Activated naive CD4-positive, alpha-beta T cell treated with anti-CD3 and anti-CD28 coated beads for 36 hours (primary cell): Measurements from ENCODE around the gene EFCAB9. TPM values are rescaled to one million over a fixed set of nuclear protein-coding genes. Genes with fewer than 3 reads are reported as not detected.
A peak's percentile ranks its signal among the peaks of the same experiment; 100 is the strongest.

Experiments
- CTCF ChIA-PET: fragments of 350-600 bp; sonication (Branson Sonifier 250); formaldehyde crosslinking; loops from one replicate; lab custom pipeline; 2021; ENCODE audit warnings: antibody characterized with exemption; lab: Charles Lee
- DNase-seq: peaks from one replicate; pipeline ENCODE4 v3.0.0-alpha.2; 2020
- H3K27ac Mint-ChIP-seq: one replicate; pipeline ENCODE4 v1.8.0; 2021; ENCODE audit warnings: mild to moderate bottlenecking, mixed read lengths
- H3K27me3 Mint-ChIP-seq: one replicate; pipeline ENCODE4 v1.8.0; 2021; ENCODE audit warnings: low read depth, mixed read lengths
- H3K36me3 Mint-ChIP-seq: one replicate; pipeline ENCODE4 v1.8.0; 2021; ENCODE audit warnings: low read depth, mixed read lengths
- H3K4me1 Mint-ChIP-seq: one replicate; pipeline ENCODE4 v1.8.0; 2021; ENCODE audit warnings: low read depth, mixed read lengths
- H3K4me3 Mint-ChIP-seq: one replicate; pipeline ENCODE4 v1.8.0; 2021; ENCODE audit warnings: mild to moderate bottlenecking, moderate library complexity, mixed read lengths
- H3K9me3 Mint-ChIP-seq: one replicate; pipeline ENCODE4 v1.8.0; 2021; ENCODE audit warnings: mixed read lengths
- intact Hi-C: fragments of 100-400 bp; cut with micrococcal nuclease; formaldehyde crosslinking; loops from one replicate; pipeline ENCODE4 v1.15.1; 2023
- total RNA-seq, 2 experiments: library from RNA; stranded (reverse); gene quantifications; one replicate each; pipeline ENCODE4 v1.2.3, GENCODE V29; 2021

The EFCAB9 gene
- total RNA-seq, 2 experiments from 2014 or later, result not detected

GRCh38 chr5:172178991-172179989 lies 14.7 kb upstream of the EFCAB9 start:
- peak overlapping the region; percentile 94 for H3K27ac Mint-ChIP-seq
- H3K36me3 Mint-ChIP-seq, result peaks cover 17% of the 10 kb centered on the region
- H3K9me3 Mint-ChIP-seq, result no peaks in the 10 kb centered on the region
- peaks cover 92% of the 10 kb centered on the region for H3K4me1 Mint-ChIP-seq
- CTCF ChIA-PET, result interaction anchor here (0.6 to 3.4 kb wide), 7 partner anchors 8 to 69 kb away, joined by 3 to 15 read pairs (median 4); partner anchors contain the start of gene STK10
- no peaks in the 10 kb centered on the region for H3K27me3 Mint-ChIP-seq
- intact Hi-C loops, result loop anchor here (1.0 to 10.0 kb wide), 5 partner anchors 8 to 1884 kb away; partner anchors contain the start of gene LCP2
- H3K4me3 Mint-ChIP-seq, result peak overlapping the region; percentile 70
- DNase-seq, result peak; percentile 81

GRCh38 chr5:172180936-172181335 lies 13.0 kb upstream of the EFCAB9 start:
- no peaks in the 10 kb centered on the region for H3K27me3 Mint-ChIP-seq
- peak overlapping the region; percentile 94 for H3K27ac Mint-ChIP-seq
- H3K9me3 Mint-ChIP-seq, result no peaks in the 10 kb centered on the region
- H3K4me1 Mint-ChIP-seq, result peaks cover 97% of the 10 kb centered on the region
- intact Hi-C loops, result no loop called here
- CTCF ChIA-PET, result interaction anchor here (0.6 to 0.7 kb wide), 2 partner anchors 30 to 106 kb away, joined by 3 read pairs; no protein-coding TSS in a partner anchor
- peaks cover 21% of the 10 kb centered on the region for H3K36me3 Mint-ChIP-seq
- peak overlapping the region; percentile 64 for H3K4me3 Mint-ChIP-seq
- DNase-seq, result peak; percentile 56

GRCh38 chr5:172182291-172182690 lies 11.7 kb upstream of the EFCAB9 start:
- H3K4me1 Mint-ChIP-seq, result peaks cover 90% of the 10 kb centered on the region
- no peaks in the 10 kb centered on the region for H3K9me3 Mint-ChIP-seq
- H3K27ac Mint-ChIP-seq, result peak overlapping the region; percentile 61
- no peak overlapping the region for H3K4me3 Mint-ChIP-seq
- intact Hi-C loops, result no loop called here
- H3K36me3 Mint-ChIP-seq, result peaks cover 18% of the 10 kb centered on the region
- CTCF ChIA-PET, result interaction anchor here (0.6 to 9.1 kb wide), 6 partner anchors 9 to 115 kb away, joined by 3 to 159 read pairs (median 3); no protein-coding TSS in a partner anchor
- DNase-seq, result no peak
- H3K27me3 Mint-ChIP-seq, result no peaks in the 10 kb centered on the region

- H3K9me3 Mint-ChIP-seq, result no peaks in the 10 kb centered on the region
- intact Hi-C loops, result no loop called here
- CTCF ChIA-PET, result interaction anchor here (0.9 to 9.1 kb wide), 6 partner anchors 10 to 228 kb away, joined by 3 to 159 read pairs (median 4); no protein-coding TSS in a partner anchor
- DNase-seq, result no peak
- no peaks in the 10 kb centered on the region for H3K27me3 Mint-ChIP-seq
- peak overlapping the region; percentile 92 for H3K27ac Mint-ChIP-seq
- peaks cover 74% of the 10 kb centered on the region for H3K4me1 Mint-ChIP-seq
- peaks cover 12% of the 10 kb centered on the region for H3K36me3 Mint-ChIP-seq
- peak overlapping the region; percentile 91 for H3K4me3 Mint-ChIP-seq
Measured at GRCh38 chr5:172183881-172184280, 10.1 kb upstream of the EFCAB9 start.

- DNase-seq, result peak; percentile 41
- Mint-ChIP-seq H3K27ac (peak overlapping the region; percentile 92), H3K9me3 (no peaks in the 10 kb centered on the region), H3K27me3 (no peaks in the 10 kb centered on the region), H3K4me3 (peak overlapping the region; percentile 91), H3K36me3 (peaks cover 12% of the 10 kb centered on the region), H3K4me1 (peaks cover 62% of the 10 kb centered on the region)
- CTCF ChIA-PET, result interaction anchor here (0.6 to 9.1 kb wide), 7 partner anchors 11 to 332 kb away, joined by 3 to 159 read pairs (median 4); no protein-coding TSS in a partner anchor
- intact Hi-C loops, result loop anchor here (5.0 kb wide), 2 partner anchors 177 to 582 kb away; no protein-coding TSS in a partner anchor
Measured at GRCh38 chr5:172185096-172185461, 8.9 kb upstream of the EFCAB9 start.

- DNase-seq, result no peak
- Mint-ChIP-seq H3K27me3 (no peaks in the 10 kb centered on the region), H3K27ac (peak overlapping the region; percentile 92), H3K4me3 (peak overlapping the region; percentile 91), H3K4me1 (peaks cover 51% of the 10 kb centered on the region), H3K36me3 (peaks cover 8% of the 10 kb centered on the region), H3K9me3 (no peaks in the 10 kb centered on the region)
- intact Hi-C loops, result loop anchor here (2.0 to 5.0 kb wide), 3 partner anchors 176 to 799 kb away; partner anchors contain the start of gene NPM1
- CTCF ChIA-PET, result interaction anchor here (0.6 to 9.1 kb wide), 14 partner anchors 8 to 276 kb away, joined by 3 to 159 read pairs (median 4); partner anchors contain the start of gene FBXW11
Measured at GRCh38 chr5:172186114-172186695, 7.8 kb upstream of the EFCAB9 start.

- peak; percentile 90 for DNase-seq
- no peaks in the 10 kb centered on the region for H3K9me3 Mint-ChIP-seq
- CTCF ChIA-PET, result interaction anchor here (0.7 to 9.1 kb wide), 21 partner anchors 9 to 277 kb away, joined by 3 to 159 read pairs (median 5); partner anchors contain the start of genes FBXW11 and UBTD2
- H3K4me1 Mint-ChIP-seq, result peaks cover 41% of the 10 kb centered on the region
- peak overlapping the region; percentile 91 for H3K4me3 Mint-ChIP-seq
- peaks cover 8% of the 10 kb centered on the region for H3K36me3 Mint-ChIP-seq
- no peaks in the 10 kb centered on the region for H3K27me3 Mint-ChIP-seq
- peak overlapping the region; percentile 92 for H3K27ac Mint-ChIP-seq
- intact Hi-C loops, result loop anchor here (1.0 to 5.0 kb wide), 19 partner anchors 8 to 801 kb away; partner anchors contain the start of genes FBXW11, FGF18, NPM1 and UBTD2
Measured at GRCh38 chr5:172187118-172188032, 6.6 kb upstream of the EFCAB9 start.

- H3K36me3 Mint-ChIP-seq, result peaks cover 4% of the 10 kb centered on the region
- CTCF ChIA-PET, result interaction anchor here (0.6 to 9.1 kb wide), 28 partner anchors 10 to 277 kb away, joined by 3 to 159 read pairs (median 5); partner anchors contain the start of genes FBXW11 and UBTD2
Measured at GRCh38 chr5:172188033-172188892, 5.7 kb upstream of the EFCAB9 start, which contains the start of gene STK10. Gene STK10 (minus strand): TSS chr5:172188224. CDS start chr5:172188042, 182 bp downstream.

GRCh38 chr5:172188893-172189692 lies 4.9 kb upstream of the EFCAB9 start:
- DNase-seq, result no peak
- Mint-ChIP-seq H3K4me3 (no peak overlapping the region), H3K4me1 (peaks cover 24% of the 10 kb centered on the region), H3K36me3 (peaks cover 4% of the 10 kb centered on the region), H3K27me3 (no peaks in the 10 kb centered on the region), H3K9me3 (no peaks in the 10 kb centered on the region), H3K27ac (no peak overlapping the region)
- CTCF ChIA-PET, result interaction anchor here (0.6 to 9.1 kb wide), 28 partner anchors 9 to 287 kb away, joined by 3 to 159 read pairs (median 5); partner anchors contain the start of gene UBTD2
- intact Hi-C loops, result loop anchor here (1.0 to 5.0 kb wide), 16 partner anchors 36 to 770 kb away; partner anchors contain the start of genes FBXW11, FGF18 and UBTD2

More at GRCh38 chr5:172188033-172188892, 5.7 kb upstream of the EFCAB9 start, which contains the start of gene STK10:
- intact Hi-C loops, result loop anchor here (1.0 to 5.0 kb wide), 16 partner anchors 37 to 769 kb away; partner anchors contain the start of genes FBXW11, FGF18 and UBTD2
- H3K27me3 Mint-ChIP-seq, result no peaks in the 10 kb centered on the region
- peaks cover 32% of the 10 kb centered on the region for H3K4me1 Mint-ChIP-seq
- H3K9me3 Mint-ChIP-seq, result no peaks in the 10 kb centered on the region
- peak within 1 kb of the TSS; percentile 91 for H3K4me3 Mint-ChIP-seq
- peak; percentile 92 for DNase-seq
- H3K27ac Mint-ChIP-seq, result peak within 1 kb of the TSS; percentile 92
